Stomach (tissue), 9 donors: ENCODE data around the gene APBA1. TPM values are rescaled to one million over a fixed set of nuclear protein-coding genes. Genes with fewer than 3 reads are reported as not detected.

Source experiments
- DNase-seq, 2 donors: peaks; one replicate each; pipeline versions ENCODE4 v3.0.0 to v3.0.0-alpha.2; 2013 to 2019
- H3K27ac ChIP-seq, 5 donors: fragments of 200-600 bp in 4 of 5; sonication (generic) in 4 of 5; one replicate each; pipeline ENCODE4 v1.5.1; 2013 to 2019; ENCODE audit warnings: mild to moderate bottlenecking in 1 of 5, moderate library complexity in 1 of 5
- H3K27me3 ChIP-seq, 3 donors: fragments of 200-600 bp; sonication (generic); one replicate each; pipeline ENCODE4 v1.5.1; 2017 to 2019; ENCODE audit warnings: mixed run types in 1 of 3
- H3K36me3 ChIP-seq, 4 donors: fragments of 200-600 bp; sonication (generic); 1 replicate in 3 of 4; 2 replicates in 1 of 4; pipeline ENCODE4 v1.5.1; 2016 to 2019
- H3K4me1 ChIP-seq, 4 donors: fragments of 200-600 bp; sonication (generic); one replicate each; pipeline ENCODE4 v1.5.1; 2016 to 2019
- H3K4me3 ChIP-seq, 4 donors: fragments of 200-600 bp; sonication (generic) in 3 of 4; one replicate each; pipeline ENCODE4 v1.5.1; 2016 to 2019; ENCODE audit warnings: mild to moderate bottlenecking in 1 of 4
- H3K9me3 ChIP-seq, 4 donors: fragments of 200-600 bp; sonication (generic); one replicate each; pipeline ENCODE4 v1.5.1; 2016 to 2019
- CTCF ChIP-seq, 7 experiments: fragments of 450-650 bp in 4 of 7; fragments of 200-600 bp in 3 of 7; sonication (generic) in 3 of 7; IDR thresholded peaks; one replicate each; pipeline ENCODE4 v1.5.1; 2016 to 2019; ENCODE audit warnings: antibody characterized with exemption in 7 of 7, control low read depth in 2 of 7, mild to moderate bottlenecking in 1 of 7
- EP300 ChIP-seq: sonication (generic); formaldehyde crosslinking; IDR thresholded peaks from one replicate; pipeline ENCODE4 v1.6.1; 2017; ENCODE audit warnings: antibody characterized with exemption
- POLR2A ChIP-seq, 4 donors: fragments of 450-650 bp; IDR thresholded peaks; one replicate each; pipeline ENCODE4 v1.6.1; 2016; ENCODE audit warnings: antibody characterized with exemption in 4 of 4, control low read depth in 2 of 4, mild to moderate bottlenecking in 1 of 4, moderate library complexity in 1 of 4
- POLR2AphosphoS5 ChIP-seq, 3 donors: sonication (generic); formaldehyde crosslinking; IDR thresholded peaks; one replicate each; pipeline ENCODE4 v1.6.1; 2016; ENCODE audit warnings: antibody characterized with exemption in 3 of 3
- WGBS, 5 donors: extraction: QIAGEN DNeasy Blood & Tissue Kit in 3 of 5; methylation state at CpG; one replicate each; pipeline versions ENCODE4 v1.1.5 to v1.1.7; 2013 to 2018; 5-methylcytosine and 5-hydroxymethylcytosine counted together
- intact Hi-C: fragments of 100-400 bp; cut with DNase I; formaldehyde crosslinking; loops from one replicate; pipeline ENCODE4 v1.15.1; 2023; ENCODE audit warnings: low total_unique reads
- polyA plus RNA-seq, 3 donors: library from polyadenylated mRNA; stranded (reverse); fragments of 200-250 nt; gene quantifications; one replicate each; pipeline ENCODE4 v1.2.3, GENCODE V29; 2013
- total RNA-seq, 5 donors: library from RNA; depleted of rRNA; stranded (reverse); fragments of >200 nt; gene quantifications; one replicate each; pipeline versions ENCODE4 v1.1.0 to v1.2.3, GENCODE V29; 2014 to 2016
- donor health status: healthy with polysubstance abuse.
- donor health status: Bipolar disorder and iron deficiency.
- donor health status: healthy.

The APBA1 gene
- total and polyA plus RNA-seq, 8 donors = 0.50 to 14.2 (median 3.2) TPM

GRCh38 chr9:69555802-69556201 is 116.4 kb downstream of the APBA1 start:
- no peak overlapping the region for H3K27ac ChIP-seq
- no peaks in the 10 kb centered on the region for H3K4me1 ChIP-seq
- H3K4me3 ChIP-seq = no peak overlapping the region
- TF ChIP-seq POLR2A (IDR thresholded peaks at IDR 0.05) = no peak
- no peaks in the 10 kb centered on the region for H3K36me3 ChIP-seq
- no peak for DNase-seq
- H3K27me3 ChIP-seq = no peaks in the 10 kb centered on the region
- H3K9me3 ChIP-seq = no peaks in the 10 kb centered on the region
- intact Hi-C loops = no loop called here

DNA sequence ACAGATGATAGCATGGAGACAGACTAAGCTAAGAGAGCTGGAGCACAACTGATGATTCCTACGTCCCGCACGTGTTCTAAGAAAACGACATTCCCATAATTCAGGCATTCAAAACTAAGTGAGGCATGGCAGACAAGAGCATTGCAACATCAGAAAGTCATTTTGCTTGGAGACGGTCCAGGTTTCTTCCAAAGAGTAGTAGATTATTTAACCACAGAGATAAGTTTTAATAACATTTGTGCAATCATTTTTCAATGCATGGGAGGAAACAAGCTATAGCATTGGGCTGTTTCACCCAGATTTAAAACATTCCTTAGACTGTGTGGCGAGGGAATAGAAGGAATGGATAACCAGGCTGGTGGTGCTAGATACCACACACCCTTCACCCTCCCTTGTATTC is 117.2 kb downstream of the APBA1 start:
- no peaks in the 10 kb centered on the region for H3K9me3 ChIP-seq
- H3K4me1 ChIP-seq = no peaks in the 10 kb centered on the region
- WGBS, 5 donors = 65 to 86% (median 72%) methylated on average over 6 of the region's 6 CpGs
- no peak overlapping the region for H3K4me3 ChIP-seq
- DNase-seq = no peak
- no peaks in the 10 kb centered on the region for H3K36me3 ChIP-seq
- TF ChIP-seq EP300 = no peak
- no peak for TF ChIP-seq CTCF (IDR thresholded peaks at IDR 0.05)
- TF ChIP-seq POLR2AphosphoS5 (IDR thresholded peaks at IDR 0.05) = no peak
- TF ChIP-seq POLR2A (IDR thresholded peaks at IDR 0.05) = no peak
- no peak overlapping the region for H3K27ac ChIP-seq
- intact Hi-C loops = no loop called here
- H3K27me3 ChIP-seq = no peaks in the 10 kb centered on the region

- H3K4me1 ChIP-seq = peaks cover 0 to 7% (median 3%) of the 10 kb centered on the region in 4 donors
- peak in 1 of 2 donors; percentile 73 for DNase-seq
- TF ChIP-seq CTCF (IDR thresholded peaks at IDR 0.05) (peak in 5 of 7 experiments; percentile 71 to 88 (median 78)), POLR2AphosphoS5 (IDR thresholded peaks at IDR 0.05) (no peak), EP300 (no peak)
- no peaks in the 10 kb centered on the region for H3K9me3 ChIP-seq
- intact Hi-C loops = loop anchor here (2.0 kb wide), 1 partner anchor 127 kb away; no protein-coding TSS in a partner anchor
- H3K27ac ChIP-seq = no peak overlapping the region
- H3K36me3 ChIP-seq = no peaks in the 10 kb centered on the region
- 18 to 24% (median 20%) methylated on average over 14 of the region's 14 CpGs for WGBS, 5 donors
- no peaks in the 10 kb centered on the region for H3K27me3 ChIP-seq
- no peak overlapping the region for H3K4me3 ChIP-seq
Observed at GRCh38 chr9:69549310-69550202, 122.6 kb downstream of the APBA1 start.

- TF ChIP-seq EP300 (no peak), POLR2AphosphoS5 (IDR thresholded peaks at IDR 0.05) (no peak), POLR2A (IDR thresholded peaks at IDR 0.05) (no peak), CTCF (IDR thresholded peaks at IDR 0.05) (no peak)
- Histone ChIP-seq H3K4me1 (peaks cover 0 to 7% (median 3%) of the 10 kb centered on the region in 4 donors), H3K9me3 (no peaks in the 10 kb centered on the region), H3K27ac (no peak overlapping the region), H3K36me3 (no peaks in the 10 kb centered on the region), H3K27me3 (no peaks in the 10 kb centered on the region), H3K4me3 (no peak overlapping the region)
- intact Hi-C loops = no loop called here
- no peak for DNase-seq
- WGBS, 5 donors = 79 to 84% (median 81%) methylated on average over 3 of the region's 3 CpGs
Observed at GRCh38 chr9:69548681-69549080, 123.5 kb downstream of the APBA1 start.

DNA sequence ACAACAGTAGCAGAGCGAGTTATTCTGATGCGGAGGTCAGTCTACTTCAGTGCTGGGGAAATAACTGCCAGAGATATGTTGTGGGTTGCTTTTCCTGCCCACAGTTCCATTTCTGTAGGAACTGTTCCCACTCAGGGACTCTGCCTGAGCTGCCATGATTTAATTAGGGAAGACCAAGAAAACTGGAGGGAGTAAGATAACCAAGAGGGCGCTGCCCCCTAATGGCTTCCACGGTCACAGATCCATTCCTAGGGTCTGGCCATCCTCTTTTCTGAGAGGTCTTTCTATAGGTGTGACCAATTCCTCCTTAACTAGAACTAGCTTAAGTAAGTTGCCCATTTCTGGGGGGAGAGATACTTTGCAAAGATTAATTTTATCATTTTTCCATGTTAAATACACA is 125.9 kb downstream of the APBA1 start:
- H3K9me3 ChIP-seq = no peaks in the 10 kb centered on the region
- no peaks in the 10 kb centered on the region for H3K36me3 ChIP-seq
- no peaks in the 10 kb centered on the region for H3K27me3 ChIP-seq
- peaks cover 0 to 14% (median 3%) of the 10 kb centered on the region in 4 donors for H3K4me1 ChIP-seq
- TF ChIP-seq CTCF (IDR thresholded peaks at IDR 0.05) = peak in 1 of 7 experiments; percentile 27
- TF ChIP-seq POLR2A (IDR thresholded peaks at IDR 0.05) = no peak
- WGBS, 5 donors = 64 to 75% (median 72%) methylated on average over 4 of the region's 4 CpGs
- no peak overlapping the region for H3K27ac ChIP-seq
- intact Hi-C loops = no loop called here
- peak in 1 of 2 donors; percentile 51 for DNase-seq
- H3K4me3 ChIP-seq = no peak overlapping the region
